ENCODE measurements around the gene MAPK8IP3. TPM values are rescaled to one million over a fixed set of nuclear protein-coding genes. Genes with fewer than 3 reads are reported as not detected.
A peak's percentile ranks its signal among the peaks of the same experiment; 100 is the strongest.

The MAPK8IP3 gene
- total RNA-seq, 1 donor from 2014 or later: 44.9 TPM

- TF ChIP-seq POLR2A (IDR thresholded peaks at IDR 0.05): no peak
- TF ChIP-seq POLR2AphosphoS5 (IDR thresholded peaks at IDR 0.05; ENCODE audit: insufficient read depth in 1 of 2, low read depth in 1 of 2): no peak
- TF ChIP-seq CTCF (IDR thresholded peaks at IDR 0.05): no peak
- intact Hi-C loops (cut with DNase I): no loop called here
- H3K27ac ChIP-seq: peak overlapping the region; percentile 67
- H3K27me3 ChIP-seq: no peaks in the 10 kb centered on the region
- peaks cover 59% of the 10 kb centered on the region for H3K4me1 ChIP-seq
- peak overlapping the region; percentile 77 to 89 for H3K4me3 ChIP-seq
- H3K36me3 ChIP-seq: peaks cover 0 to 30% of the 10 kb centered on the region in 2 donors
- DNase-seq (ENCODE audit: extremely low spot score in 2 of 2): no peak
- no peaks in the 10 kb centered on the region for H3K9me3 ChIP-seq
Measured at GRCh38 chr16:1781254-1781653, 75.3 kb downstream of the MAPK8IP3 start.

DNA sequence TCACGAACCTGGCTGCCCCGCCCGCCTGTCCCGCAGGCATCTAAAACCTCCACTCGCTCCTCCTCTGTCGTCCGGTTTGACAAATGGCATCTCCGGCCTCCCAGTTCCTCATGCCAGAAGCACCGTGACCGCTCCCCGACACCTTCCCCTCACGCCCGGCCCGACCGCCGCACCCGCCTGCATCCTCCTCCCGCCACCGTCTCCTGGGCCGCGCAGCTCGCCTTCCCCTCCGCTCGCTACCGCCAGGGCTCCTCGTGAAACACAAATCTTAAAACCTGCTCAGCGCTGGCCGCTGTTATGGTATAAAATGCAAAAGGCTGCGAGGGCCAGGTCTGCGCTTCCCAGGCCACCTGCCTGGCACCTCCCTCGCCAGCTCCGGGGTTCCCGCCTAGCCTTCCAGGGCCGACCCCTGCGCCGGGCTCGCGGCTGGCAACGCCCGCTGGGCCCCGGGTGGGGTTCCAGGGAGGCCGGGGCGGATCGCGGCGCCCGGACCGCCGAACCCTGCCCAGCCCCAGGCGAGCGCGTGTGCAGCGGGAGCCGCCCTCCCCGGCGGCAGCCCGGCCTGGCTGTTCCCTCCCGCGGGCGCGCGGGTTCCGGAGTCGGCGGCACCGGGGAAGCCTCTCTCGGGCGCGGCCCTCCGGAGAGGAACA is 75.9 kb downstream of the MAPK8IP3 start:
- Histone ChIP-seq H3K4me1 (peaks cover 59% of the 10 kb centered on the region), H3K9me3 (no peaks in the 10 kb centered on the region), H3K27ac (peak overlapping the region; percentile 67), H3K4me3 (peak overlapping the region; percentile 77 to 89), H3K36me3 (peaks cover 0 to 31% of the 10 kb centered on the region in 2 donors), H3K27me3 (no peaks in the 10 kb centered on the region)
- intact Hi-C loops (cut with DNase I): no loop called here
- TF ChIP-seq POLR2AphosphoS5 (IDR thresholded peaks at IDR 0.05; ENCODE audit: insufficient read depth in 1 of 2, low read depth in 1 of 2) (no peak), CTCF (IDR thresholded peaks at IDR 0.05) (no peak), POLR2A (IDR thresholded peaks at IDR 0.05) (no peak)
- no peak for DNase-seq (ENCODE audit: extremely low spot score in 2 of 2)

DNA sequence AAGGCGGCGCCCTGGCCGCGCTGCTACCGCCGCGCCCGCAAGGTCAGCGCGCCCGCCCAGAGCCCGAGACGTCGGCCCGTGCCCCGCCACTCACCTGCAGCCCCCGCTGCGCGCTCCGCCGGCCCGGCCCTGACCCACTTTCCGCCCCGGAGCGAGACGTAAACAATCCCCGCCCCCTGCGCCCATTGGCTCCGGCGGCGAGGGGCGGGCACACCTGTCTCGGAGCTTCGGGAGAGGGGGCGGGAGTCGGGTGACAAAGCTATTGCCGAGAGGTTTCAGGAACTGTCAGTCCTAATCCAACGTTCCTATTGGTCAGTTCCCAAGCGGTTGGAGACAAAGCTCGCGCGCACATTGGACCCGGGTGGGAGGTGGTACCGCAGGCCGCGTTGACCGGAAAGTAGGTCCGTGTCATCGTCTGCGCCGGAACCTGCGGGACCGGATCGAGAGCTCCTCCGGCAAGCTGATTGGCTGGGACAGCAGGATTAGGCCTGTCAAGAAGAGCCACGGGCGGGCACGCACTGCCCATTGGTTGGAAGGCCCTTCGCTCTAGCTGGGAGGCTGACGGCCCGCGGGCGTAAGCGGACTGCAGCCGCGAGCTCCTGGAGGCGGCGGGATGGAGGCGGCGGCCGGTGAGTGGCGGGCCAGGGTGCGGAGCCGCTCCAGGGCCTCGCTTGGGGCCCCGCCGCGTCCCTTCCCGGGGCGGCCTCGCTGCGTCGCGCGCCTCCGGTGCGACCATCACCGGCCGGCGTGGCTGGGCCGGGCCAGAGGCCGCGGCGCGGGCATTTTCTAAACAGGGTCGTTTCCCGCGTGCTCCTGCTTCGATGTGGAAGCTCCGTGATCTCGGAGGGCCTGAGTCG is 76.6 kb downstream of the MAPK8IP3 start, which contains the start of the genes NUBP2 and SPSB3:
NUBP2 (plus strand) TSS at position 553 of the 857 bp plus-strand sequence; CDS start at position 614, 61 bp downstream.
SPSB3 (minus strand) TSS at position 164 of the 857 bp plus-strand sequence. CDS start 1,088 bp downstream, outside the sequence.
- Histone ChIP-seq H3K27ac (peak within 1 kb of the TSS; percentile 67), H3K9me3 (no peaks in the 10 kb centered on the region), H3K4me3 (peak within 1 kb of the TSS; percentile 89 to 96), H3K4me1 (peaks cover 59% of the 10 kb centered on the region), H3K27me3 (no peaks in the 10 kb centered on the region), H3K36me3 (peaks cover 0 to 27% of the 10 kb centered on the region in 2 donors)
- DNase-seq (ENCODE audit: extremely low spot score in 2 of 2): peak; percentile 100
- TF ChIP-seq CTCF (IDR thresholded peaks at IDR 0.05): peak in 2 of 3 experiments; percentile 11 to 35
- peak; percentile 84 to 95 for TF ChIP-seq POLR2AphosphoS5 (IDR thresholded peaks at IDR 0.05; ENCODE audit: insufficient read depth in 1 of 2, low read depth in 1 of 2)
- peak in 1 of 2 donors; percentile 51 for TF ChIP-seq POLR2A (IDR thresholded peaks at IDR 0.05)
- intact Hi-C loops (cut with DNase I): no loop called here

DNA sequence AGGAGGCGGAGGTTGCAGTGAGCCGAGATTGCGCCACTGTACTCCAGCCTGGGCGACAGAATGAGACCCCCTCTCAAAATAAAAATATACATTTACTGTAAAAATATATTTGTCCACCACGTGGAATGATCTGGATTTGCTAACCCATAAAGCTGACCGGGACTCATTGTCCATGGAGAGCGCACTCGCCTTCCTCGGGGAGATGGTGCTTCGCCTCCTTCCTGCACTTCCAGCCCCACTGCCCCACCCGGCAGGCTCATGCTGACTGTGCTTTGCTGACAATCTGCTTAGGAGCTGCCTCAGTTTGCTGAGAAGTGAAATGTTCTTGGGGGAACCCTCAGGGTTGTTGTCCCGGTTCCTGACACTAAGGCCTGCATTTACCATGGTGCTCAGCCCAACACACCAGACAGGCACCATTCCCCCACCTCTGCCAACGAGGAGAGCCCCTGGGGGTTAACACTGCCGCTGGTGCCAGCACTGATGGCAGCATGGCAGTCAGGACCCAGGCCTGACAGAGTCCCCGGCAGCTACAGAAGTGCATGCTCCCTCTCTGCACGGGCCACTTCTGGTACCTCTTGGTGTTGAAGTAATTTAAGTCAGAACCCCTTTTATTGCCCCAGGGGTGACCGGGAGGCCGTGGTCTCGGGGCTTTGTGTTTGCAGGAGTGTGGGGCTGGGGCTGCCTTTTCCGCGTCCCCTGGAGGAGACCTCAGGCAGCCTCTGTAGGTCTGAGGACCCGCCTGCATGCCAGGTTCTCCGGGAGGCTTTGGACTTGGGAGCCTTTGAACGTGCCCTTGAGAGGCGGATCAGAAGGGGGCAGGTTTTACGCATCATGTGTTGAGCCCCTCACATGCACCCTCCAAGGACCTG is 79.2 kb downstream of the MAPK8IP3 start:
- H3K9me3 ChIP-seq: no peaks in the 10 kb centered on the region
- no peak for TF ChIP-seq CTCF (IDR thresholded peaks at IDR 0.05)
- TF ChIP-seq POLR2A (IDR thresholded peaks at IDR 0.05): no peak
- no peak for TF ChIP-seq POLR2AphosphoS5 (IDR thresholded peaks at IDR 0.05; ENCODE audit: insufficient read depth in 1 of 2, low read depth in 1 of 2)
- H3K36me3 ChIP-seq: peaks cover 0 to 29% of the 10 kb centered on the region in 2 donors
- no peaks in the 10 kb centered on the region for H3K27me3 ChIP-seq
- no peak for DNase-seq (ENCODE audit: extremely low spot score in 2 of 2)
- H3K4me3 ChIP-seq: no peak overlapping the region
- intact Hi-C loops (cut with DNase I): no loop called here
- H3K27ac ChIP-seq: no peak overlapping the region
- peaks cover 54% of the 10 kb centered on the region for H3K4me1 ChIP-seq
